OCI-LY7 (cell line): Measurements from ENCODE around the gene PIK3R3.

Source experiments
- EZH2phosphoT487 ChIP-seq: fragments of 200-600 bp; sonication (generic); IDR thresholded peaks from 2 replicates; pipeline ENCODE4 v1.6.1; 2018; ENCODE audit warnings: low read depth, borderline replicate concordance, mild to moderate bottlenecking, mixed run types, antibody characterized with exemption, low read length, moderate library complexity, mixed read lengths
- TF ChIP-seq, protein P1 (sequence below): fragments of 200-600 bp; sonication (generic); conservative IDR thresholded peaks from 2 replicates; pipeline ENCODE4 v1.5.1; 2014; ENCODE audit warnings: mild to moderate bottlenecking, antibody characterized with exemption, low read length, moderate library complexity, mixed read lengths

DNA sequence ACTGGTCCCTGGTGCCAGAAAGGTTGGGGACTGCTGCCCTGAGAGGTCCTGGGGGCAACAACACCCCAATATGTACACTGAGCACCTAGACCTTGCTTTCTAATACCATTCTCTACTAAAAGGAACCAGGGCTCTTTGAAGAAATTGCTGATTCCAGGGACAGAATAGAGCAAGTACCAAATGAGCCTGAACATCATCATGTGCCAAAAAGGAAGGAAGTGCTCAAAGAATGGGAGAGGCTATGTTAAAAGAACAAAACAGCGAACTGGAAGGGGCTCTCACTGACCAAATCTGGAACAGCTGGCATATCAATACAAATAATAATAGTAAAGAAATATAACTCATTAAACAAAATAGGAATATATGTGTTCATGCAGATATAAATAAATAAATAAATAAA is 50.8 kb downstream of the PIK3R3 start:
- TF ChIP-seq, protein P1, sequence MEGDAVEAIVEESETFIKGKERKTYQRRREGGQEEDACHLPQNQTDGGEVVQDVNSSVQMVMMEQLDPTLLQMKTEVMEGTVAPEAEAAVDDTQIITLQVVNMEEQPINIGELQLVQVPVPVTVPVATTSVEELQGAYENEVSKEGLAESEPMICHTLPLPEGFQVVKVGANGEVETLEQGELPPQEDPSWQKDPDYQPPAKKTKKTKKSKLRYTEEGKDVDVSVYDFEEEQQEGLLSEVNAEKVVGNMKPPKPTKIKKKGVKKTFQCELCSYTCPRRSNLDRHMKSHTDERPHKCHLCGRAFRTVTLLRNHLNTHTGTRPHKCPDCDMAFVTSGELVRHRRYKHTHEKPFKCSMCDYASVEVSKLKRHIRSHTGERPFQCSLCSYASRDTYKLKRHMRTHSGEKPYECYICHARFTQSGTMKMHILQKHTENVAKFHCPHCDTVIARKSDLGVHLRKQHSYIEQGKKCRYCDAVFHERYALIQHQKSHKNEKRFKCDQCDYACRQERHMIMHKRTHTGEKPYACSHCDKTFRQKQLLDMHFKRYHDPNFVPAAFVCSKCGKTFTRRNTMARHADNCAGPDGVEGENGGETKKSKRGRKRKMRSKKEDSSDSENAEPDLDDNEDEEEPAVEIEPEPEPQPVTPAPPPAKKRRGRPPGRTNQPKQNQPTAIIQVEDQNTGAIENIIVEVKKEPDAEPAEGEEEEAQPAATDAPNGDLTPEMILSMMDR, result no peak
- TF ChIP-seq EZH2phosphoT487, result no peak
